ENCODE data around the gene THADA.
A peak's percentile ranks its signal among the peaks of the same experiment; 100 is the strongest.

The THADA gene

DNA sequence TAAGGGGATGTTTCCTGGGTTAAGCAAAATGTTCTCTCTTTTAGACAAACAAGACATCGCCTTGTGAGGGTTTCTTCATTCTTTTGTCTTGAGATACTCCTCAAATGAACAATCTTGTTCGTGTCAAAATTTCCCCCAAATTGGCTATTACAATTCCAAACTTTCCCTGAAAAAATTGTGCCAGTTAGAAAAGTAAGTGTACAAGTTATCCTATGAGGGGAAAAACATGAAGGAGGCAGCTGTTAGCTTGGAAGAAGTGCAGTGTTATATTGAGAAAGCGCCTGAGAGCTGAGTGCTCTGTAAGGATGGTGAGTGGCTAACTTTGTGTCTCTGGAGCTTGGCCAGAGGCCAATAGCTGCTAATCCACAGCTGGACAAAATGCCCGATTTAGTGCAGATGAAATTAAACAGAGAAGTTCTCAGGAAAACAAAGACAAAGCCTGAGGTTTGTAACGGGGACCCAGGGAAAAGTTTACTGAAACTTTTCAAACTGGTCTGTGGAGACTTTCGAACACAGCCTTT, 27.2 kb upstream of the THADA start:
- TF ChIP-seq, protein P1, sequence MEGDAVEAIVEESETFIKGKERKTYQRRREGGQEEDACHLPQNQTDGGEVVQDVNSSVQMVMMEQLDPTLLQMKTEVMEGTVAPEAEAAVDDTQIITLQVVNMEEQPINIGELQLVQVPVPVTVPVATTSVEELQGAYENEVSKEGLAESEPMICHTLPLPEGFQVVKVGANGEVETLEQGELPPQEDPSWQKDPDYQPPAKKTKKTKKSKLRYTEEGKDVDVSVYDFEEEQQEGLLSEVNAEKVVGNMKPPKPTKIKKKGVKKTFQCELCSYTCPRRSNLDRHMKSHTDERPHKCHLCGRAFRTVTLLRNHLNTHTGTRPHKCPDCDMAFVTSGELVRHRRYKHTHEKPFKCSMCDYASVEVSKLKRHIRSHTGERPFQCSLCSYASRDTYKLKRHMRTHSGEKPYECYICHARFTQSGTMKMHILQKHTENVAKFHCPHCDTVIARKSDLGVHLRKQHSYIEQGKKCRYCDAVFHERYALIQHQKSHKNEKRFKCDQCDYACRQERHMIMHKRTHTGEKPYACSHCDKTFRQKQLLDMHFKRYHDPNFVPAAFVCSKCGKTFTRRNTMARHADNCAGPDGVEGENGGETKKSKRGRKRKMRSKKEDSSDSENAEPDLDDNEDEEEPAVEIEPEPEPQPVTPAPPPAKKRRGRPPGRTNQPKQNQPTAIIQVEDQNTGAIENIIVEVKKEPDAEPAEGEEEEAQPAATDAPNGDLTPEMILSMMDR (IDR thresholded peaks at IDR 0.05): no peak

DNA sequence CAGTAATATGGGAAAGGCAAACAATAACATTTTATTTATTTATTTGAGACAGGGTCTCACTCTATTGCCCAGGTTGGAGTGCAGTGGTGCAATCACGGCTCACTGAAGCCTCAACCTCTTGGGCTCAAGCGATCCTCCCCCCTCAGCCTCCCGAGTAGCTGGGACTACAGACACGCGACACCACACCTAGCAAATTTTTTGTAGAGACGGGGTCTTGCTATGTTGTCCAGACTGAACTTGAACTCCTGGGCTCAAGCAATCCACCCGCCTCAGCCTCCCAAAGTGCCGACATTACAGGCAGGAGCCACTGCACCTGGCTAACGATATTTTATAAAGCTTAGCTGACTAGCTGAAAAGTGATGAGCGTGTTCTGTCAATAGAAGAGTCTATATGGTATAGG, 23.7 kb upstream of the THADA start:
- TF ChIP-seq, protein P1 (IDR thresholded peaks at IDR 0.05): no peak

- TF ChIP-seq, protein P1 (IDR thresholded peaks at IDR 0.05): no peak
Measured at GRCh38 chr2:43616967-43617680, 21.3 kb upstream of the THADA start.

- TF ChIP-seq, protein P1 (IDR thresholded peaks at IDR 0.05): no peak
Measured at GRCh38 chr2:43612944-43613343, 17.1 kb upstream of the THADA start.

DNA sequence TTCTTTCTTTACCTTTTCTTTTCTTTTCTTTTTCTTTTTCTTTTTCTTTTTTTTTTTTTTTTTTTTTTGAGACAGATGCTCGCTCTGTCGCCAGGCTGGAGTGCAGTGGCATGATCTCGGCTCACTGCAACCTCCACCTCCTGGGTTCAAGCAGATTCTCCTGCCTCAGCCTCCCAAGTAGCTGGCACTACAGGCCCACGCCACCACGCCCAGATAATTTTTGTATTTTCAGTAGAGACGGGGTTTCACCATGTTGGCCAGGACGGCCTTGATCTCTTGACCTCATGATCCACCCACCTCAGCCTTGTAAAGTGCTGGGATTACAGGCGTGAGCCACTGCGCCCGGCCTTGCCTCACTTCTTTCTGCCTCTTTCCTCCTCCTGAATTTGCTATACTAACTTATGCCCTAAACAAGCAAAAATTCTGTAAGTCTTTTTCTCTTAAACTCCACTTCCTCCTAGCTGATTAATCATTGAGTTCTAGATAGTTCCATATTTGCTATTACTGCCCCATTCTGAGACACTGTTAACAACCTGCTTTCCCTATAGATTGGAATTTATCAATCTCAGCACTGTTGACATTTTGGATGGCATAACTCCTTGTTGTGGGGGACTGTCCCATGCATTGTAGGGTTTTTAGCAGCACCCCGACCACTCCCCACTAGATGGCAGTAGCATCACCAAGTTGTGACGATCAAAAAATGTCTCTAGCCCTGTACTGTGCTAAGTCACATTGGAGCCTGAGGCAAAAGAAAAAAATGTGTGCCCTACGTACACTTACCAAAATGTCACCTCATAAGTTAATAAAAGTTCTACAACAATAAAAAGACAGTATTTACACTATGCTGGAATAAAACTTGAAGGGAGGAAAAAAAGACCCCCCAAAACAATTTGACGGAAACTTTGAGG, 16.4 kb upstream of the THADA start:
- TF ChIP-seq, protein P1 (IDR thresholded peaks at IDR 0.05): peak; percentile 68

- TF ChIP-seq, protein P1 (IDR thresholded peaks at IDR 0.05): no peak
Measured at GRCh38 chr2:43610361-43610760, 14.5 kb upstream of the THADA start.

GRCh38 chr2:43609290-43609918, 13.6 kb upstream of the THADA start:
- TF ChIP-seq, protein P1 (IDR thresholded peaks at IDR 0.05): peak; percentile 51

Measured in LNCAP (cell line).